ENCODE data around the gene TTC3. TPM values are rescaled to one million over a fixed set of nuclear protein-coding genes. Genes with fewer than 3 reads are reported as not detected.
A peak's percentile ranks its signal among the peaks of the same experiment; 100 is the strongest.

The TTC3 gene
- total and polyA plus RNA-seq, 2 of the 13 experiments (the other 11 are each of a cell fraction or from before 2014, with no cell fraction given) = 55.7 to 108 TPM

- POLR2A ChIA-PET = interaction anchor here (1.2 kb wide), 1 partner anchor 10 kb away, joined by 3 read pairs; the partner anchor contains the start of genes PIGP and TTC3
- Histone ChIP-seq H3K4me2 (ENCODE audit: low read depth, low read length) (no peak overlapping the region), H3K9ac (ENCODE audit: insufficient read depth, low read depth, low read length) (no peak overlapping the region), H2AFZ (ENCODE audit: low read length) (no peak overlapping the region), H4K20me1 (ENCODE audit: insufficient read depth, low read length) (peaks cover 63% of the 10 kb centered on the region), H3K27me3 (ENCODE audit: control insufficient read depth in 1 of 2, insufficient read depth in 2 of 2, low read length in 2 of 2) (no peaks in the 10 kb centered on the region), H3K27ac (ENCODE audit: extremely low read length, insufficient read depth, low read length) (peak overlapping the region; percentile 51), H3K79me2 (ENCODE audit: insufficient read depth, low read length) (peaks cover 95% of the 10 kb centered on the region), H3K4me1 (ENCODE audit: insufficient read depth, low read length) (peaks cover 67% of the 10 kb centered on the region), H3K36me3 (replicated peaks in 1 of 2; ENCODE audit: control insufficient read depth in 1 of 2, insufficient read depth in 2 of 2, low read length in 2 of 2) (peaks cover 0 to 2% of the 10 kb centered on the region in 2 experiments; a peak in 2 of 5 replicates), H3K9me3 (ENCODE audit: low read length) (no peaks in the 10 kb centered on the region), H3K4me3 (replicated peaks in 1 of 3; ENCODE audit: insufficient read depth in 1 of 3, low read depth in 2 of 3, low read length in 3 of 3) (no peak overlapping the region)
- DNase-seq (ENCODE audit: low spot score) = no peak
- 82% methylated on average over 1 of the region's 1 CpG for WGBS (ENCODE audit: low lambda C conversion rate)
- no peak for ATAC-seq
- BruUV-seq (replicated peaks) = no TSS peak
- TF ChIP-seq ZNF652 (CRISPR knock-in tag; IDR thresholded peaks at IDR 0.05; ENCODE audit: borderline replicate concordance, low read depth) (no peak), ZFP1 (CRISPR knock-in tag; IDR thresholded peaks at IDR 0.05) (no peak), KDM3A (CRISPR knock-in tag; IDR thresholded peaks at IDR 0.05; ENCODE audit: low read depth) (no peak), NRL (CRISPR knock-in tag; IDR thresholded peaks at IDR 0.05; ENCODE audit: borderline replicate concordance) (no peak), DMTF1 (CRISPR knock-in tag; IDR thresholded peaks at IDR 0.05) (no peak), EHMT2 (IDR thresholded peaks at IDR 0.05; ENCODE audit: borderline replicate concordance, low read depth, low read length) (no peak), HDAC1 (CRISPR knock-in tag; IDR thresholded peaks at IDR 0.05) (no peak), ZNF367 (CRISPR knock-in tag; IDR thresholded peaks at IDR 0.05; ENCODE audit: borderline replicate concordance) (no peak), ASH2L (IDR thresholded peaks at IDR 0.05; ENCODE audit: insufficient read length, low read depth, low read length) (no peak), NR2F6 (IDR thresholded peaks at IDR 0.05) (no peak), NR2F6 (CRISPR knock-in tag; IDR thresholded peaks at IDR 0.05) (no peak), GLI4 (CRISPR knock-in tag; IDR thresholded peaks at IDR 0.05; ENCODE audit: borderline replicate concordance) (no peak), NFYB (CRISPR knock-in tag; IDR thresholded peaks at IDR 0.05) (no peak), KLF9 (CRISPR knock-in tag; IDR thresholded peaks at IDR 0.05; ENCODE audit: low read depth) (no peak)
- FAIRE-seq = no peak
- intact Hi-C loops (cut with micrococcal nuclease; ENCODE audit: unreplicated experiment) = loop anchor here (2.0 to 5.0 kb wide), 2 partner anchors 35 to 74 kb away; no protein-coding TSS in a partner anchor
- in situ Hi-C loops (cut with HindIII; ENCODE audit: extremely low pct_ligation_motif_present, low pct_unique_long_range_greater_than_20kb) = no loop called here
- CTCF ChIA-PET (ENCODE audit: low intra/inter-chr PET ratio, low total read pairs) = no interaction called here
These were observed 9.3 kb downstream of the TTC3 start for GRCh38 chr21:37082375-37082774.

Measured in HepG2 (cell line).